Upper lobe of right lung (tissue), 1 donor: Measurements from ENCODE around the gene RNASE13. TPM values are rescaled to one million over a fixed set of nuclear protein-coding genes. Genes with fewer than 3 reads are reported as not detected.

Source experiments
- ATAC-seq: fragments of 200-7000 bp; cut with Tn5 transposase; one replicate; pipeline ENCODE4 v1.9.1; 2020; ENCODE audit warnings: mild to moderate bottlenecking, moderate library complexity
- DNase-seq: peaks from one replicate; pipeline ENCODE4 v3.0.0-alpha.2; 2020
- H3K27ac ChIP-seq: fragments of 200-600 bp; one replicate; pipeline ENCODE4 v1.8.0; 2022
- H3K27me3 ChIP-seq: fragments of 200-600 bp; one replicate; pipeline ENCODE4 v1.8.0; 2022; ENCODE audit warnings: mild to moderate bottlenecking
- H3K36me3 ChIP-seq: fragments of 200-600 bp; one replicate; pipeline ENCODE4 v1.8.0; 2022
- H3K4me1 ChIP-seq: fragments of 200-600 bp; one replicate; pipeline ENCODE4 v1.8.0; 2022
- H3K4me3 ChIP-seq: fragments of 200-600 bp; one replicate; pipeline ENCODE4 v1.8.0; 2022; ENCODE audit warnings: mild to moderate bottlenecking
- H3K9me3 ChIP-seq: fragments of 200-600 bp; one replicate; pipeline ENCODE4 v1.8.0; 2022
- intact Hi-C: fragments of 100-400 bp; cut with DNase I; formaldehyde crosslinking; loops from one replicate; pipeline ENCODE4 v1.11.0; 2022
- total RNA-seq: library from RNA; stranded (reverse); fragmentation: NEBNext Ultra II Directional; extraction: Animal tissue kit (Norgen Biotek cat#: 25700); gene quantifications from one replicate; pipeline ENCODE4 v1.2.1, GENCODE V29; 2021
- TF ChIP-seq, protein P1 (sequence below): fragments of 200-600 bp; IDR thresholded peaks from one replicate; pipeline ENCODE4 v1.8.0; 2022; ENCODE audit warnings: antibody characterized with exemption
- donor health status: DM: no; HTN: yes; CAD: no; lungs with severe emphysema.

The RNASE13 gene
- total RNA-seq, 1 donor from 2014 or later, result not detected

DNA sequence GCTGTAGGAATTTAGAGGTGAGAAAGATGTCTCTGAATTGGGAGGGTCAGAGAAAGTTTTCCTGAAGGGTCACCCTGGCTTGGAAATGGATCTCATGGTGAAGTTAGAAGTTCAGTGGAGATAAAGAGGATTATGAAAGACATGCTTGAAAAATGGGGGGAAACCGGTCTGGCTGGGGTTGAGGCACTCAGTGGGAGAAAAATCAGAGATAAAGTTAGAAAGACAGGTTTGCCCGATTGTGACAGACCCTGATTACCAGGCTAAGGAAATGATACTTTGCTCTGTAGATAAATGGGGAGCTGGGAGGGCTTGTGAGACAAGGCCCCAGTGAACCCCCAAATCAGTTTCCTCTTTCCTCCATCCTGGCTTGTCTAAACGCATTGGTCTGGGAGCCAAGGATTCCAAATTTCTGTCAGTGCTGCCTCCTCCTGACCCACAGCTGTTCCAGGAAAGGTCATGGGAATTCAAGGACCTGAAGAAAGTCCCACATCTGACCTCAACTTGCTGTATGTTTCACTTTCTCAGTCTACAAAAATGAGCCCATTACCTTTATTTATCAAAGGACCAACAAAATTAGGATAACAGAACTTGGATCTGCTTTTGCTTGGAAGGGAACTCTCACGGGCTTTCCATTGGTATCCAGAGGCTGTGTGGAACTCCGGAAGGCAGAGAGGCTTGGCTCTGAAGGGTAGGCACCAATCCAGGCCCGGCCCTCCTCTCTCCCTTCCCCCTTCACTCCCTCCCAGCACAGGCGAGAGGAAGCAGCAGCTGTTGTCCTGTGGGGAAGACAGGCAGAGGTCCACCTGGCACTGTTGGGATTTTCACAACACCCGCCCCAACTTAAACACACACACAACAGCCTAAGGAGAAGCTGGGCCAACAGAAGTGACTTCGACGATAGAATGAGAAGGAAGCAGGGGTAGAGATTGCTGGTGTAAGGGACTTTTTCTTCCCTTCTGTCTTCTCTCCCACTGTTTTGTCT is 4.1 kb upstream of the RNASE13 start:
- intact Hi-C loops, result no loop called here
- ATAC-seq (peak; percentile 83), DNase-seq (peak; percentile 75)
- Histone ChIP-seq H3K4me1 (peaks cover 29% of the 10 kb centered on the region), H3K4me3 (no peak overlapping the region), H3K27ac (peak overlapping the region; percentile 64), H3K27me3 (no peaks in the 10 kb centered on the region), H3K9me3 (no peaks in the 10 kb centered on the region), H3K36me3 (no peaks in the 10 kb centered on the region)
- TF ChIP-seq, protein P1, sequence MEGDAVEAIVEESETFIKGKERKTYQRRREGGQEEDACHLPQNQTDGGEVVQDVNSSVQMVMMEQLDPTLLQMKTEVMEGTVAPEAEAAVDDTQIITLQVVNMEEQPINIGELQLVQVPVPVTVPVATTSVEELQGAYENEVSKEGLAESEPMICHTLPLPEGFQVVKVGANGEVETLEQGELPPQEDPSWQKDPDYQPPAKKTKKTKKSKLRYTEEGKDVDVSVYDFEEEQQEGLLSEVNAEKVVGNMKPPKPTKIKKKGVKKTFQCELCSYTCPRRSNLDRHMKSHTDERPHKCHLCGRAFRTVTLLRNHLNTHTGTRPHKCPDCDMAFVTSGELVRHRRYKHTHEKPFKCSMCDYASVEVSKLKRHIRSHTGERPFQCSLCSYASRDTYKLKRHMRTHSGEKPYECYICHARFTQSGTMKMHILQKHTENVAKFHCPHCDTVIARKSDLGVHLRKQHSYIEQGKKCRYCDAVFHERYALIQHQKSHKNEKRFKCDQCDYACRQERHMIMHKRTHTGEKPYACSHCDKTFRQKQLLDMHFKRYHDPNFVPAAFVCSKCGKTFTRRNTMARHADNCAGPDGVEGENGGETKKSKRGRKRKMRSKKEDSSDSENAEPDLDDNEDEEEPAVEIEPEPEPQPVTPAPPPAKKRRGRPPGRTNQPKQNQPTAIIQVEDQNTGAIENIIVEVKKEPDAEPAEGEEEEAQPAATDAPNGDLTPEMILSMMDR, result no peak

DNA sequence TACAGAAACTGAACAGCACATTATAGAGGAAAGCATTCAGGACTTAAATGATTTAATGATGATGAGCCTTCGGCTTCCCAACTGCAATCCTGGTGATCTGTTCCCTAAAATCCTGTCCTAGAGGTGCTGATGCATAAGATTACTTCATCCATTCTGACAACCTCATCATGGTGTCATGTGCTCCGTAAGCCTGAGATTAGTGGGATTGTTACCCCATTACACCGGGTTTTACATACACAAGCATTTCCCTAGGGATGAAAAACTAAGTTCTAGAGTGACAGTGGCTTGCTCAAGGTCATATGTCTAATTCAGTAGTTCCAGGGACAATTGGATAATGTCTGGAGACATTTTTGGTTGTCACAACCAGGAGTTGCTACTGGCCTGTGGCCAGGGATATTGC is 2.5 kb upstream of the RNASE13 start:
- ATAC-seq (no peak), DNase-seq (no peak)
- Histone ChIP-seq H3K36me3 (no peaks in the 10 kb centered on the region), H3K9me3 (no peaks in the 10 kb centered on the region), H3K27me3 (no peaks in the 10 kb centered on the region), H3K4me3 (no peak overlapping the region), H3K4me1 (peaks cover 18% of the 10 kb centered on the region), H3K27ac (no peak overlapping the region)
- intact Hi-C loops, result no loop called here
- TF ChIP-seq, protein P1, result no peak

DNA sequence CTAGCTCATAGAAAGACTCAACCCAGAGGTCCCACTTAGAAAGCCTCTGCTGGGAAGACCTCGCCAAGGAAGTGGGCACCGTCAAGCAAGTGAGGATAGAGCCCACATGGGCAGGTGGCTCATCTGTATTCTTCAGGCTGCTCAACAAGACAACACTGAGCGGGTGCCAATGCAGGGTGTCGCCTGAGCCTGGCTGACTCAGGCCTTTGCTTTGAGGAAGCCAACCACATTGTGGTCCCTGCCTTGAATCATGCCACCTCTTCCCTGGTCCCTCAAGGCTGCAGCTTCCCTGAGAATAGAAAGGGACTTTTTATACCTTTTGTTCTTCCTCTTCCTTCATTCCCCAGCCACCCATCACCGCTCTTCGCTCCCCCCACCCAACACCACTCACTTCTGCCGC is 2.1 kb upstream of the RNASE13 start:
- no peak overlapping the region for H3K4me3 ChIP-seq
- H3K36me3 ChIP-seq, result no peaks in the 10 kb centered on the region
- no peak for DNase-seq
- no peak for ATAC-seq
- no peaks in the 10 kb centered on the region for H3K9me3 ChIP-seq
- intact Hi-C loops, result no loop called here
- no peak overlapping the region for H3K27ac ChIP-seq
- no peaks in the 10 kb centered on the region for H3K27me3 ChIP-seq
- H3K4me1 ChIP-seq, result peaks cover 18% of the 10 kb centered on the region
- TF ChIP-seq, protein P1, result no peak

DNA sequence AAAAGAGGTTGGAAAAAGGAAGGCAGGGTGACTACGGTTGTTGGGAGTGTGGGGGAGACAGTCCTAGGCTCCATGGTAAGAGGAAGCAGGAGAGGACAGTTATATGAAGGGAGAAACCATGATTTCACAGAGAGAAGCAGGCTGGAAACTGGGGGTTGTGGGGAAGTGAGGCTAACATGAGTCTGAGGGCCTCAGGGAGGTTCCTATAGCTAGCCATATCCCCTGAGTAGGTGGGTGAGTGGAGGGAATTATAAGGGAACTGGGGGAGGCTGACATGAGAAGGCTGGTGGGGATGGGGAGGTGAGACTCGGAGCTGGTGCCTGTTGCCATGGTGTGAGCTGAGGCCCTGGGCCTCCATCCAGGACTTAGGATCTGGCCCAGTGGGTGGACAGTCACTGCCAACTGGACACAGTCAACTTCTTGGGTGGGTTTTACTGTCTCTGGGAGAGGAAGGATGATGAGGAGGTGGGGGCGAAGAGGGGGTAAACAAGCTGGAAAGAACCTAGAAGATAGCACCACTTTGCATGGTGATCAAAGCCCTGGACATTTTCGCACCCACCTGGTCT is 1.4 kb downstream of the RNASE13 start:
- no peaks in the 10 kb centered on the region for H3K36me3 ChIP-seq
- intact Hi-C loops, result no loop called here
- H3K27ac ChIP-seq, result no peak overlapping the region
- ATAC-seq (no peak), DNase-seq (no peak)
- no peaks in the 10 kb centered on the region for H3K27me3 ChIP-seq
- H3K4me1 ChIP-seq, result peaks cover 1% of the 10 kb centered on the region
- H3K9me3 ChIP-seq, result no peaks in the 10 kb centered on the region
- H3K4me3 ChIP-seq, result no peak overlapping the region
- TF ChIP-seq, protein P1, result no peak

DNA sequence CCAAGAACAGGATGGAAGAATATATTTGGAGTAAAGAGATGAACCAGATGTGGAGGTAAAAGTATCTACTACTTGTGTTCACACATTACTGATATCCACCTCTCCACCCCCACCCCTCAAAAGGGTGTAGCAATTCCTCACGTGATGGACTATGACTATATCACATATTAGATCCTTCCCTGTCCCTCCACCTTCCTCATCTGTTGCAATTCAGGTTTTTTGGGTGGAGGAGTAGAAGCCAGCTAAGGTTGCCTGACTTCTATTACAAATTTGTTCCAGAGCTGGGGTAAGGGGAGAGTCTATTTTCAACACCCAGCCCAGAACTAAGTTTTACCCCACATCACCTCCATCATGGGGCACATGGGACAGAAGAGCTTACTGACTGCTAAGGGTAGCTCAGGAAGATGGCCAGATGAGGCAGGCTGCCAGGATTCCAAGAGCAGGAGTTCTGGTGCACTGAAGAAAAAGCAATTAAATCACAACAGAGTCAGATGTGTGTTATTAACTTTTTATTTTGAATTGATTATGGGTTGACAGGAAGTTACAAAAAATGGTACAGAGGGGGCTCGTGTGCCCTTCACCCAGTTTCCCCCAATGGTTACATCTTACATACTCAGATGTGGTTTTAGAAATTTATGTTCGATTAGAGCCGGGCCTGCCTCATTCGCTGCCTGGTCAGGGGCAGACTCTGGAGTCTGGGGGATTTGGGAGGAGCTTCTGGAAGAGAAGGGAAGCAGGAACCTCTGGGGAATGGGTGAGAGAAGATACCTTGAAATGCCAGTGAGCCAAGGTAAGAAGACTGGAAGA is 2.1 kb downstream of the RNASE13 start:
- intact Hi-C loops, result no loop called here
- TF ChIP-seq, protein P1, result no peak
- Histone ChIP-seq H3K27me3 (no peaks in the 10 kb centered on the region), H3K9me3 (no peaks in the 10 kb centered on the region), H3K4me3 (no peak overlapping the region), H3K4me1 (no peaks in the 10 kb centered on the region), H3K36me3 (no peaks in the 10 kb centered on the region), H3K27ac (no peak overlapping the region)
- DNase-seq, result no peak
- ATAC-seq, result no peak
